T-helper 9 cell (primary cell): ENCODE measurements around the gene POU3F2.

Experiments
- DNase-seq: peaks from one replicate; pipeline ENCODE4 v3.0.0-alpha.2; 2020

The POU3F2 gene

GRCh38 chr6:98831057-98831958 lies 3.1 kb upstream of the POU3F2 start:
- DNase-seq: no peak

- no peak for DNase-seq
Measured at GRCh38 chr6:98831959-98832283, 2.5 kb upstream of the POU3F2 start.

GRCh38 chr6:98832284-98833056 lies 1.9 kb upstream of the POU3F2 start:
- DNase-seq: no peak

GRCh38 chr6:98833057-98833306 lies 1.4 kb upstream of the POU3F2 start:
- DNase-seq: no peak

GRCh38 chr6:98833307-98834059 lies 891 bp upstream of the POU3F2 start:
- DNase-seq: no peak

- no peak for DNase-seq
Measured at GRCh38 chr6:98835149-98836024, 1.0 kb downstream of the POU3F2 start.

DNA sequence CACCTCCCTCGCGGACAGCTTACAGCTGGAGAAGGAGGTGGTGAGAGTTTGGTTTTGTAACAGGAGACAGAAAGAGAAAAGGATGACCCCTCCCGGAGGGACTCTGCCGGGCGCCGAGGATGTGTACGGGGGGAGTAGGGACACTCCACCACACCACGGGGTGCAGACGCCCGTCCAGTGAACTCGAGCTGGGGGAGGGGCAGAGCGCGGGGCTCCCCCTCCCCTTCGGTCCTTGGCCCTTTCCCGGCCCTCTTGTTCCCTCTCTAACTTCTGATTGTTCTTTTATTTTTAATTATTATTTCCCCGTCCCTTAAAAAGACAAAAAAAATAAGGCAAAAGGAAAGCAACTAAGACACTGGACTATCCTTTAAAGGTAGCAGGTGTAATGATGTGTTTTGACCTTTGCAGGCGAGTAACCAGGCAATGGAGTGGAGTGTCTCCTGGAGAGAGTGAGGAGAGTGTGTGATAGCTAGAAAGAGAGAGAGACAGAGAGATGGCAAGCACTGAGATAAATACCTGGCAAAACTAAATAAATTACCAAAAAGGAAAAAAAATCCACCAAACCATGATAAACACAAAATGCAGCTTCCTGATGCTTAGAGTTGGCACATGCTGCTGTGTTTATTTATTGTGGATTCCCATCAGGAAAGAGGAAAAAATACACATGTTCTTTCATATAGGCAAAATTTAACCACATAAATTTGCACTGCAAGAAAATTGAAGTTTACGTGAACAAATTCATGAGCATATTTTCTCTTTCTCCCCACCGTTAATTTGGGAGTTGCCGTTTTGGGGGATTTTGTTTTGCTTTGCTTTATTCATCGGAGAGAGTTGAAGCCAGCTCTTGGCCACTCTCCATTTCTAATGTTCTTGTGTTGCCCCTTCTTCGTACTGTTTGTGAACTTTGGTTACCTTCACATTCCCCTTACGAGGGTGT lies 1.9 kb downstream of the POU3F2 start:
- no peak for DNase-seq

DNA sequence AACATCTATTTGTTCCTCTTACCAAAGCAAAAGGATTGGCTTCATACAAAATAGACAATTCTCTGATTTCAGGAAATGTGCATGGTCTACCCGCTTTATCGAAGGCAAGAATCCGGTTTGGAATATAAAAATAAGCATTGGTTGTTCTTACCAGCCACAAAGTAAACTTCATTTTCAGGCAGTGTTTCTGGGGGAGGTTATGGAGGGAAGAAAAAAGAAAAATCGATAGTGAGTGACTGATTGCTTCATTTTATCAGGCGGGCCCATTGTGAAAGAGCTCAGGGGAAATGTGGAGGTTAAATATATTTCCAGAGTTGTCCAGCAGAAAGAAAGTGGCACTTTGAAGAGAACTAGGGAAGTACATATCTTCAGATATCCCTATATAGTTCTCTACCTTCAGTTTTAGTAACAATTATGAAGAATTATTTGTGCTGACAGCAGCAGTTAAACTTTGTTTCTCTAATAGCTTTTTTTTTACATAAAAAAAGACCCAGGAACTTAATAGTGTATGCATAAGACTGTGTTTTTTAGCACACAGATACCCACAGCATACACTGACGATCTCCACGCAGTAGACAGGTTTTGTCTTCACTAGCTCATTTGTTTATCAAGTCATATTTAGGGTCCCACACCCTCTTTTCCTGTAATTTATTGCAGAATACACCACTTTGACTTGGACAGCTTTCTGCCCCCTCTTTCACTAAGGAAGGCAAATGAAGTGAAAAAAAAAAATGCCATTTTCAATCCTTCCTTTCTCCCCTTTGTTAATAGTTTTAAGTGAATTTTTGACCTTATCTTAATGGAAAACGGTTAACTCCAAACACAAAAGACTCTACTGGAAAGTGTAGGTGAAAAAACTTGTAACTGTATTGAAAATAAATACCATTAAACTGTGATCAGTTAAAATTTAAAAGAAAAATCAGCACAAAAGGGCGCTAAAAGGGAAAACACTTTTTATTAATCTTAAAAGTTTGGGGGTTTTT lies 2.9 kb downstream of the POU3F2 start:
- DNase-seq: no peak

DNA sequence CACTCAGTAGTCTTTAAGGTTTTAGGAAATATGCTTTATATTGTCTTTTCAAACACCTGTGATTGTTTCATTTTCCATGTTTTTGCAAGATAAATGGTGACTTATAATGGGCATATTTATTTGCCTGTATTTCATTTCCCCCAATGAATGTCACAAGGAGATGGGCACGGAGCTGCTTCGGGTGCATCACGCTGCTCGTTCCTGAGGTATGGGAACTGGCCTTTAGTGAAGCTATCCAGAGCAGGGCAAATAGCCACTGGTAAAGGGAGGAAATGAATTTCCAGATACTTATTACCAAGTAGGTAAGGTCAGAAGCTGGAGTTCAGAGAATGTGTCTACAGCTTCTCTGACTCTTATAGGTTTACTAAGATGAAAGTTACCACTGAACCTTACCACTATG lies 3.7 kb downstream of the POU3F2 start:
- DNase-seq: no peak

GRCh38 chr6:98838975-98839374 lies 4.6 kb downstream of the POU3F2 start:
- no peak for DNase-seq

DNA sequence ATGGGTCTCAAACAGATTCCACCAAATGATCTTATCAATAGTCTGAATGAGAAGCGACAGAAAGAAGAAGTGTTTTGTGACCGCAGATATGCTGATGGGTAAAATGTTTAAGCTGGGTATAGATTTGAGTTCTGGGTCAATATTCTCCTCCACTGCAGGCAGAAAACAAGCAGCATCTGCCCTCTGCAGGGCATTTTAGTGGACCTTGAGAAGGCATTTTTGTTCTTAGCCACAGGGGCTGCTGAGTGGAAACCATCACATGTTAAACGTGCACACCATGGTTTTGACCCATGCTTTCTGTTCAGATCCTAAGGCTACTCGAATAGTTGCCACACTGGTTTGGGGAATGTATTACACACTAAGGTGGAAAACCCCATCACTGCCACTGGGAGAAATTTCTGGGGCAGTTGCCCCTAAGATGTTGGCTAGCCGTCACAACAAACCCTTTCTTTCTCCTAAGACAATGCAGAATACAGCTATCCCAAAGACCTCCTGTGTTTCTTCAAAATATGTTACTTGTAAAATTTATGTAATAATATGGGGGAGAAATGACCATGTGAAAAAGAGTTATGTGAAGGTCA lies 5.5 kb downstream of the POU3F2 start:
- DNase-seq: no peak

GRCh38 chr6:98840385-98840784 lies 6.0 kb downstream of the POU3F2 start:
- DNase-seq: no peak

GRCh38 chr6:98840996-98841513 lies 6.7 kb downstream of the POU3F2 start:
- DNase-seq: no peak

DNA sequence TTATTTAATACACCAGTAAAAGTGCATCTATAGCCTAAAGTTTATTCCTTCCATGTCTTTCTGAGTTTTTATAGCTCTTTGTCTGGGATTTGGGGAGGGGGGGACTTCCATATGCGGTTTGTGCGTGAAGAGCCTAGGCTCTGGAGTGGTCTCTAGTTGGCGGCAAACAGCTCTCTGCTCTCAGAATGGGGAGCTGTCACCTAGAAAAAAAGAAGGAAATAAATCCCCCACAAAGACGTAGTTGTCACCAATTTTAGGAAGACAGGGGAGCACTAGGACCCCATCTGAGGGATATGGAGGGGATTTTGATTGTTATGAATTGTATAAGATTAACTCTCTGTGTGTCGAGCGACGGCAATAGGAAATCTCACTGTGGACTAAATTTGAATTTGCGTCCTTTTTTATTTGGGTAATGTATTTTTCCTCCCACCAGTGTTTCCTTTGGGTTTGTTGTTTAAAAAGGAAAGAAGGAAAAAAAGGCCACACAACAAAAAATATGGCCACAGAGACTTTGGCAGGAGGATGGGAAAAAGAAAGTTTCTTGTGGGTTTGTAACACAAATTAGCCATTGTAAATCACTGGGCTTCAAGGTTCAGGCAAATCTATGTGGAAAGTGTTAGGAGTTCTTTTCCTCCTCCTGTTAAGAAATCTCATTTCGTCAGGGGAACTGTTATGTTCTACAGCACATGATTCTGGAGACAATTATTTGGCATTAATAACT lies 7.4 kb downstream of the POU3F2 start:
- DNase-seq: no peak

- DNase-seq: no peak
Measured at GRCh38 chr6:98842342-98843180, 8.2 kb downstream of the POU3F2 start.

- DNase-seq: no peak
Measured at GRCh38 chr6:98843271-98844243, 9.2 kb downstream of the POU3F2 start.
